SK-N-SH treated with all-trans-retinoic acid at 6 μM for 48 hours (cell line): ENCODE data around the gene BTG4.

ENCODE experiments used
- ARNTL ChIP-seq: fragments of 450-650 bp; formaldehyde crosslinking; IDR thresholded peaks from 2 replicates; pipeline ENCODE4 v1.5.0; 2020; ENCODE audit warnings: low read depth, mild to moderate bottlenecking, moderate library complexity, borderline replicate concordance
- CREB5 ChIP-seq: fragments of 250-450 bp; sonication (Bioruptor Pico); IDR thresholded peaks from 2 replicates; pipeline ENCODE4 v1.5.1; 2020; ENCODE audit warnings: low read depth, mild to moderate bottlenecking, moderate library complexity
- ESRRG ChIP-seq: fragments of 250-450 bp; sonication (Bioruptor Pico); IDR thresholded peaks from 2 replicates; pipeline ENCODE4 v1.6.1; 2021; ENCODE audit warnings: mild to moderate bottlenecking
- RARB ChIP-seq: fragments of 250-450 bp; sonication (Bioruptor Pico); IDR thresholded peaks from 2 replicates; pipeline ENCODE4 v1.8.0; 2021; ENCODE audit warnings: mild to moderate bottlenecking, moderate library complexity
- TOX ChIP-seq: fragments of 250-450 bp; sonication (Bioruptor Pico); IDR thresholded peaks from 2 replicates; pipeline ENCODE4 v1.8.0; 2021; ENCODE audit warnings: mild to moderate bottlenecking, moderate library complexity, borderline replicate concordance
- ZC3H10 ChIP-seq: fragments of 250-450 bp; sonication (Bioruptor Pico); IDR thresholded peaks from 2 replicates; pipeline ENCODE4 v1.5.1; 2021; ENCODE audit warnings: mild to moderate bottlenecking, moderate library complexity
- ZFP3 ChIP-seq: fragments of 250-450 bp; sonication (Bioruptor Pico); IDR thresholded peaks from 2 replicates; pipeline ENCODE4 v1.5.0; 2020; ENCODE audit warnings: mild to moderate bottlenecking, moderate library complexity
- ZFP30 ChIP-seq: fragments of 450-650 bp; formaldehyde crosslinking; IDR thresholded peaks from 2 replicates; pipeline ENCODE4 v1.5.0; 2022; ENCODE audit warnings: mild to moderate bottlenecking, moderate library complexity
- ZNF565 ChIP-seq: fragments of 450-650 bp; formaldehyde crosslinking; conservative IDR thresholded peaks from 2 replicates; pipeline ENCODE4 v1.5.0; 2020; ENCODE audit warnings: low read depth, mild to moderate bottlenecking, moderate library complexity

GRCh38 chr11:111462329-111462728 is 49.9 kb downstream of the BTG4 start:
- TF ChIP-seq ESRRG (CRISPR knock-in tag) (no peak), CREB5 (CRISPR knock-in tag) (no peak), RARB (CRISPR knock-in tag) (no peak), ZFP30 (CRISPR knock-in tag) (no peak), TOX (no peak), ZFP3 (no peak), ZC3H10 (CRISPR knock-in tag) (no peak), ZNF565 (CRISPR knock-in tag) (no peak), ARNTL (CRISPR knock-in tag) (no peak)
